ENCODE measurements around the gene CUL4A. TPM values are rescaled to one million over a fixed set of nuclear protein-coding genes. Genes with fewer than 3 reads are reported as not detected.
"Not testable (repeated sequence)": the region's sequence is repeated elsewhere in the genome, so short reads cannot be mapped to it uniquely, and the experiment has no call there.

Gene CUL4A
- total RNA-seq, result 10 to 100 TPM; 56.1 to 69.8 TPM
- polyA plus RNA-seq, result 10 to 100 TPM; 19.7 to 40.8 TPM
- long read RNA-seq, donor 1, transcript CUL4A-202 (20 exons, 2,364 nt), result major isoform, 29 of 84 reads
- long read RNA-seq, donor 1, partial matches to known transcripts, result 38 of 84 reads
- long read RNA-seq, donor 1, other reads (novel, unspliced or antisense), result 16 of 84 reads
- long read RNA-seq, donor 2, transcript CUL4A-202 (20 exons, 2,364 nt), result major isoform, 58 of 81 reads
- long read RNA-seq, donor 2, partial matches to known transcripts, result 12 of 81 reads
- long read RNA-seq, donor 2, other reads (novel, unspliced or antisense), result 9 of 81 reads

GRCh38 chr13:113209336-113209758 is at the start of gene CUL4A:
TSS of gene CUL4A (plus strand) at chr13:113209613. CDS start at chr13:113209628, 15 bp downstream.
- no peaks in the 10 kb centered on the region for H3K36me3 ChIP-seq (ENCODE audit: control insufficient read depth in 1 of 2, insufficient read depth in 2 of 2, low read length in 1 of 2)
- no peaks in the 10 kb centered on the region for H3K27me3 ChIP-seq (ENCODE audit: control insufficient read depth in 1 of 2, insufficient read depth in 2 of 2, low read length in 1 of 2)
- H3K9me3 ChIP-seq (ENCODE audit: control insufficient read depth, low read length), result no peaks in the 10 kb centered on the region
- intact Hi-C loops (cut with DNase I), result loop anchor here in 1 of 2 donors (5.0 kb wide), 2 partner anchors 52 to 172 kb away; partner anchors contain the start of gene PROZ
- DNase-seq (peak; percentile 87 to 93), ATAC-seq (ENCODE audit: low FRiP score) (peak; percentile 84)
- H3K4me1 ChIP-seq (ENCODE audit: control insufficient read depth in 1 of 2, insufficient read depth in 2 of 2, low read length in 2 of 2), result no peaks in the 10 kb centered on the region
- peak within 1 kb of the TSS; percentile 64 to 68 for H3K4me3 ChIP-seq (ENCODE audit: low read length in 2 of 2)
- 0 to 1% methylated on average over 15 to 66 of the region's 66 CpGs for WGBS, 2 donors
- peak within 1 kb of the TSS; percentile 90 to 98 for H3K27ac ChIP-seq (ENCODE audit: low read depth in 1 of 2, low read length in 2 of 2)

DNA sequence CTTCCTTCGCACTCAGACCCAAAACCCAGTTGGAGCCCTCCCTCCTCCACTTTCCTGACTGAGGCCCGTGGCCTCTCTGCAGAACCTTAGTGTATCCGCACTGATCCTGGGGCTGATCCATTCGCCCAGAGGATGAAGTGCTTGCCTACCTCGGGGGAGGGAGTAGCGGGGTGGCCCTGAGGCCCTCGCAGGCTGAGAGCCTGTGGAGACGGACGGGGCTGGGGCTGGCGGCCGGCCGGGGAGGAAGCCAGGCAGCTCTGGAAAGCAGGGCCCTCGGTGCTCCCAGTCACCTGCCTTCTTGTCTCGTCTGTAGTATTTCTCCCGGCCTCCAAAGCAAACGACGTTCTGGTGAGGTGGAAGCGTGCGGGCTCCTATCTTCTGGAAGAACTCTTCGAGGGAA is 49.7 kb upstream of the CUL4A start:
- H3K36me3 ChIP-seq (ENCODE audit: control insufficient read depth in 1 of 2, insufficient read depth in 2 of 2, low read length in 1 of 2), result no peaks in the 10 kb centered on the region
- H3K9me3 ChIP-seq (ENCODE audit: control insufficient read depth, low read length), result no peaks in the 10 kb centered on the region
- no peak overlapping the region for H3K4me3 ChIP-seq (ENCODE audit: low read length in 2 of 2)
- H3K4me1 ChIP-seq (ENCODE audit: control insufficient read depth in 1 of 2, insufficient read depth in 2 of 2, low read length in 2 of 2), result no peaks in the 10 kb centered on the region
- no peak for ATAC-seq (ENCODE audit: low FRiP score)
- intact Hi-C loops (cut with DNase I), result loop anchor here in 1 of 2 donors (5.0 to 10.0 kb wide), 2 partner anchors 48 to 125 kb away; partner anchors contain the start of genes CUL4A and PCID2
- H3K27ac ChIP-seq (ENCODE audit: low read depth in 1 of 2, low read length in 2 of 2), result no peak overlapping the region
- no peak for DNase-seq
- H3K27me3 ChIP-seq (ENCODE audit: control insufficient read depth in 1 of 2, insufficient read depth in 2 of 2, low read length in 1 of 2), result no peaks in the 10 kb centered on the region
- WGBS, 2 donors, result 87 to 91% methylated on average over 20 of the region's 20 CpGs

- Histone ChIP-seq H3K4me1 (ENCODE audit: control insufficient read depth in 1 of 2, insufficient read depth in 2 of 2, low read length in 2 of 2) (no peaks in the 10 kb centered on the region), H3K36me3 (ENCODE audit: control insufficient read depth in 1 of 2, insufficient read depth in 2 of 2, low read length in 1 of 2) (no peaks in the 10 kb centered on the region), H3K27me3 (ENCODE audit: control insufficient read depth in 1 of 2, insufficient read depth in 2 of 2, low read length in 1 of 2) (no peaks in the 10 kb centered on the region), H3K4me3 (ENCODE audit: low read length in 2 of 2) (no peak overlapping the region), H3K27ac (ENCODE audit: low read depth in 1 of 2, low read length in 2 of 2) (no peak overlapping the region), H3K9me3 (ENCODE audit: control insufficient read depth, low read length) (no peaks in the 10 kb centered on the region)
- ATAC-seq (ENCODE audit: low FRiP score) (no peak), DNase-seq (no peak)
- intact Hi-C loops (cut with DNase I), result no loop called here
- 61 to 62% methylated on average over 12 of the region's 12 CpGs for WGBS, 2 donors
Observed at GRCh38 chr13:113160983-113161382, 48.4 kb upstream of the CUL4A start.

GRCh38 chr13:113161433-113161832 is 48.0 kb upstream of the CUL4A start:
- Histone ChIP-seq H3K27me3 (ENCODE audit: control insufficient read depth in 1 of 2, insufficient read depth in 2 of 2, low read length in 1 of 2) (no peaks in the 10 kb centered on the region), H3K4me3 (ENCODE audit: low read length in 2 of 2) (no peak overlapping the region), H3K4me1 (ENCODE audit: control insufficient read depth in 1 of 2, insufficient read depth in 2 of 2, low read length in 2 of 2) (no peaks in the 10 kb centered on the region), H3K36me3 (ENCODE audit: control insufficient read depth in 1 of 2, insufficient read depth in 2 of 2, low read length in 1 of 2) (no peaks in the 10 kb centered on the region), H3K9me3 (ENCODE audit: control insufficient read depth, low read length) (no peaks in the 10 kb centered on the region), H3K27ac (ENCODE audit: low read depth in 1 of 2, low read length in 2 of 2) (no peak overlapping the region)
- intact Hi-C loops (cut with DNase I), result no loop called here
- 30 to 45% methylated on average over 11 to 16 of the region's 16 CpGs for WGBS, 2 donors
- no peak for ATAC-seq (ENCODE audit: low FRiP score)
- DNase-seq, result no peak

DNA sequence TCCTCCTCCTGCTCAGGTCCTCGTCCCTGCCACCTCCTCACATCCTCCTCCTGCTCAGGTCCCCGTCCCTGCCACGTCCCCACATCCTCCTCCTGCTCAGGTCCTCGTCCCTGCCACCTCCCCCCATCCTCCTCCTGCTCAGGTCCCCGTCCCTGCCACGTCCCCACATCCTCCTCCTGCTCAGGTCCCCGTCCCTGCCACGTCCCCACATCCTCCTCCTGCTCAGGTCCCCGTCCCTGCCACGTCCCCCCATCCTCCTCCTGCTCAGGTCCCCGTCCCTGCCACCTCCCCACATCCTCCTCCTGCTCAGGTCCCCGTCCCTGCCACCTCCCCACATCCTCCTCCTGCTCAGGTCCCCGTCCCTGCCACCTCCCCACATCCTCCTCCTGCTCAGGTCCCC is 47.4 kb upstream of the CUL4A start:
- H3K27me3 ChIP-seq (ENCODE audit: control insufficient read depth in 1 of 2, insufficient read depth in 2 of 2, low read length in 1 of 2); intact Hi-C loops (cut with DNase I); ATAC-seq (ENCODE audit: low FRiP score): not testable (repeated sequence)

DNA sequence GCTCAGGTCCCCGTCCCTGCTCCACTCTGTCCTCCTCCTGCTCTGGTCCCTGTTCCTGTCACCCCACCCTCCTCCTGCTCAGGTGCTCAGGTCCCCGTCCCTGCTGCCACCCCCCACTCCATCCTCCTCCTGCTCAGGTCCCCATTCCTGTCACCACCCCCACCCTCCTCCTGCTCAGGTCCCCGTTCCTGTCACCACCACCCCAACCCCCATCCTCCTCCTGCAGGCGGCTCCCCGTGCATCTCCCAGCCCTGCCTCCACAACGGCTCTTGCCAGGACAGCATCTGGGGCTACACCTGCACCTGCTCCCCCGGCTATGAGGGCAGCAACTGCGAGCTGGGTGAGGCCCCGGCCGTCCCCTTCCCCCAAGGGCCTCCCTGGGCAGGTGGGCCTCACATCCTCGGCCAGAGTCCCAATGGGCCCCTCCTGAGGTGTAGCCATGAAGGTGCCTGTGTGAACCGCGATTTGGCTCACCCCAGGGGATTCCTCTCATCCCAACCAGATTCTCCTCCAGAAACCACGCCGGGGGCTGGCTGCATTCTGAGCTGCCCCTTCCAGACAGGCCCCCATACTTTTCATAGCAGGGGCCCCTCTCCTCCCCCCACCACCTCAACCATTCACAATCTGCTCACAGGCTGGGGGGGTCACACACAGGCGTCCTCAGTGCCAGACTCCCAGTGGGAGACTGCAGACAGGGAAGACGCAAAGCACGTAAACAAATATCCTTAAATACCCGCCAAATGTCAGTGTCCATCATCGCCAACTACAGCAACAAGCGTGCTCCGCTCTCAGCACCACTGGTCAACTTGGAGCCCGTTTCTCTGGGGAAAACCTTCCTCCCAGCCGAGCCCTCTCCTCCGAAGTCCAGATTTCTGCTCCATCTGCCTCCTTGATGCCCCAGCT is 46.4 kb upstream of the CUL4A start:
- peak; percentile 26 for ATAC-seq (ENCODE audit: low FRiP score)
- intact Hi-C loops (cut with DNase I), result no loop called here
- Histone ChIP-seq H3K4me1 (ENCODE audit: control insufficient read depth in 1 of 2, insufficient read depth in 2 of 2, low read length in 2 of 2) (no peaks in the 10 kb centered on the region), H3K4me3 (ENCODE audit: low read length in 2 of 2) (no peak overlapping the region), H3K27me3 (ENCODE audit: control insufficient read depth in 1 of 2, insufficient read depth in 2 of 2, low read length in 1 of 2) (no peaks in the 10 kb centered on the region), H3K36me3 (ENCODE audit: control insufficient read depth in 1 of 2, insufficient read depth in 2 of 2, low read length in 1 of 2) (no peaks in the 10 kb centered on the region), H3K9me3 (ENCODE audit: control insufficient read depth, low read length) (no peaks in the 10 kb centered on the region), H3K27ac (ENCODE audit: low read depth in 1 of 2, low read length in 2 of 2) (no peak overlapping the region)
- WGBS, 2 donors, result 21 to 26% methylated on average over 25 of the region's 25 CpGs
- no peak for DNase-seq

More for the DNA sequence above, 47.4 kb upstream of the CUL4A start:
- H3K27ac ChIP-seq (ENCODE audit: low read depth in 1 of 2, low read length in 2 of 2); H3K4me1 ChIP-seq (ENCODE audit: control insufficient read depth in 1 of 2, insufficient read depth in 2 of 2, low read length in 2 of 2); H3K9me3 ChIP-seq (ENCODE audit: control insufficient read depth, low read length); H3K36me3 ChIP-seq (ENCODE audit: control insufficient read depth in 1 of 2, insufficient read depth in 2 of 2, low read length in 1 of 2); H3K4me3 ChIP-seq (ENCODE audit: low read length in 2 of 2); DNase-seq: not testable (repeated sequence)
- WGBS, 2 donors, result 54 to 56% methylated on average over 7 to 12 of the region's 13 CpGs

DNA sequence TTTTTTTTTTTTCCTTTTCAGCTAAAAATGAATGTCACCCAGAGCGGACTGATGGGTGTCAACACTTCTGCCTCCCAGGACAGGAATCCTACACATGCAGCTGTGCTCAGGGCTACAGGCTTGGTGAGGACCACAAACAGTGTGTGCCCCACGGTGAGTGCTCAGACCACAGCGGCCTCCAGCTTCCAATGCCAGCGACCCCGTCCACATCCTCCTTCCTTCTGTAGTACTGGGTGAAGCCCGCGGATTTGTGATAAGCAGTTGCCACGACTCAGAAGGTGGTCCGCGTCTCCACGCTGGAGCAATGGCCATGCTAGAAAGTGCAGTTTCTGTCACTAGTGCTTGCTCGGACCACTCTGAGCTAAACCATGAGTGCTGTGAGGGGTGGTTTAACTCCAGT is 44.9 kb upstream of the CUL4A start:
- 81 to 84% methylated on average over 12 of the region's 12 CpGs for WGBS, 2 donors
- Histone ChIP-seq H3K36me3 (ENCODE audit: control insufficient read depth in 1 of 2, insufficient read depth in 2 of 2, low read length in 1 of 2) (no peaks in the 10 kb centered on the region), H3K27ac (ENCODE audit: low read depth in 1 of 2, low read length in 2 of 2) (no peak overlapping the region), H3K4me1 (ENCODE audit: control insufficient read depth in 1 of 2, insufficient read depth in 2 of 2, low read length in 2 of 2) (no peaks in the 10 kb centered on the region), H3K4me3 (ENCODE audit: low read length in 2 of 2) (no peak overlapping the region), H3K9me3 (ENCODE audit: control insufficient read depth, low read length) (no peaks in the 10 kb centered on the region), H3K27me3 (ENCODE audit: control insufficient read depth in 1 of 2, insufficient read depth in 2 of 2, low read length in 1 of 2) (no peaks in the 10 kb centered on the region)
- intact Hi-C loops (cut with DNase I), result no loop called here
- DNase-seq (no peak), ATAC-seq (ENCODE audit: low FRiP score) (no peak)

DNA sequence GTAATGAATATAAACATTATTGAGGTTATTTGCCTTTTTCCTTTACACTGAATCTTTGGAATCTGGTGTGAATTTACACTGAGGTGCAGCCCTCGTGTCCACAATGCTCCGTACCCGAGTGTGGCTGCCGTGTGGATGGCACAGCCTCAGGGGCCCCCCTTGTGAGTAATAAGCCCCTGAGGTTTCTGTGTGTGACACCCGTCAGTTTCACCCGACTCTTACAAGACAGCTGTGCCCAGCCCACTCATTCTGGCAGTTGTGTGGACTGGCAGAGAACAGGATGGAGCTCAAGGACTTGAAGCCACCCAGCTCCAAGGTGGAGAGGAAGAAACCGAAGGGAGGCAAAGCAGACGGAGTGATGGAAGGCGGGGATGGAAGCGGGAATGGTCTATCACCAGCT is 43.1 kb upstream of the CUL4A start:
- ATAC-seq (ENCODE audit: low FRiP score) (no peak), DNase-seq (no peak)
- Histone ChIP-seq H3K4me3 (ENCODE audit: low read length in 2 of 2) (no peak overlapping the region), H3K27me3 (ENCODE audit: control insufficient read depth in 1 of 2, insufficient read depth in 2 of 2, low read length in 1 of 2) (no peaks in the 10 kb centered on the region), H3K27ac (ENCODE audit: low read depth in 1 of 2, low read length in 2 of 2) (no peak overlapping the region), H3K36me3 (ENCODE audit: control insufficient read depth in 1 of 2, insufficient read depth in 2 of 2, low read length in 1 of 2) (no peaks in the 10 kb centered on the region), H3K4me1 (ENCODE audit: control insufficient read depth in 1 of 2, insufficient read depth in 2 of 2, low read length in 2 of 2) (no peaks in the 10 kb centered on the region), H3K9me3 (ENCODE audit: control insufficient read depth, low read length) (no peaks in the 10 kb centered on the region)
- intact Hi-C loops (cut with DNase I), result no loop called here
- 91 to 94% methylated on average over 10 of the region's 10 CpGs for WGBS, 2 donors
